Measurements from ENCODE around the gene POLR3H.

Gene POLR3H

DNA sequence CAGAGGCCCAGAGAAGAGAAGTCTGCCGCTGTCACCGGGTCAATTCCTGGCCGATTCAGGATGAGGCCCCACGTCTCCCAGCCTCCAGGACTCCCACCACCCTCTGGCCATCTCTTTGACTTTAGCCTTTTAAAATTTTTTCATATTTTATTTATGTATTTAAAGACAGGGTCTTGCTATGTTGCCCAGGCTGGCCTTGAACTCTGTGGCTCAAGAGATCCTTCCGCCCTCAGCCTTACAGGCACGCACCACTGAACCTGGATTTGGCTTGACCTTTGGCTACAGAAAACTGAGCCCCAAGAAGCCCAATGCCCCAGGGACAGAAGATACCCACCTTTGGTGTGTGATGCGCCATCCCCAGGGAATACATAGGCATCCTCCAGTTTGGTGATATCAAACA, 3.9 kb downstream of the POLR3H start:
- DNase-seq (ENCODE audit: low spot score), result no peak
- in situ Hi-C loops (cut with MboI; ENCODE audit: low sequenced_read_pairs, unreplicated experiment), result no loop called here

DNA sequence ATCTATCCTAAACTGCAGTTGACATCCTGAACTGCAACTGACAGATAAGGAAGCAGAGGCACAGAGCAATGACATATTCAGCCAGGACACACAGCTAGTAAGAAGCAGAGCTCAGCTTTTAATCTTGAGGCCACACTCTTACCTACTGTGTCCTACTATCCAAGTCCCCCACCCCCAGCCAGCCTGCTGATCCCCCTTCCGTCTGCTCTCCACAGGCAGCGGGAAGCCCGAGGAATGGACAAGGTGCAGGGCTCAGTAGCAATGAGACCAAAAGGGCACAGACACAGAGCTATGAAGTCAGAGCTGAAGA, 4.3 kb downstream of the POLR3H start:
- TF ChIP-seq, protein P1, sequence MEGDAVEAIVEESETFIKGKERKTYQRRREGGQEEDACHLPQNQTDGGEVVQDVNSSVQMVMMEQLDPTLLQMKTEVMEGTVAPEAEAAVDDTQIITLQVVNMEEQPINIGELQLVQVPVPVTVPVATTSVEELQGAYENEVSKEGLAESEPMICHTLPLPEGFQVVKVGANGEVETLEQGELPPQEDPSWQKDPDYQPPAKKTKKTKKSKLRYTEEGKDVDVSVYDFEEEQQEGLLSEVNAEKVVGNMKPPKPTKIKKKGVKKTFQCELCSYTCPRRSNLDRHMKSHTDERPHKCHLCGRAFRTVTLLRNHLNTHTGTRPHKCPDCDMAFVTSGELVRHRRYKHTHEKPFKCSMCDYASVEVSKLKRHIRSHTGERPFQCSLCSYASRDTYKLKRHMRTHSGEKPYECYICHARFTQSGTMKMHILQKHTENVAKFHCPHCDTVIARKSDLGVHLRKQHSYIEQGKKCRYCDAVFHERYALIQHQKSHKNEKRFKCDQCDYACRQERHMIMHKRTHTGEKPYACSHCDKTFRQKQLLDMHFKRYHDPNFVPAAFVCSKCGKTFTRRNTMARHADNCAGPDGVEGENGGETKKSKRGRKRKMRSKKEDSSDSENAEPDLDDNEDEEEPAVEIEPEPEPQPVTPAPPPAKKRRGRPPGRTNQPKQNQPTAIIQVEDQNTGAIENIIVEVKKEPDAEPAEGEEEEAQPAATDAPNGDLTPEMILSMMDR (IDR thresholded peaks at IDR 0.05; ENCODE audit: borderline replicate concordance, control extremely low read depth, extremely low read depth, insufficient read depth, missing control alignments), result no peak
- in situ Hi-C loops (cut with MboI; ENCODE audit: low sequenced_read_pairs, unreplicated experiment), result no loop called here
- no peak for DNase-seq (ENCODE audit: low spot score)

More for the DNA sequence above, 3.9 kb downstream of the POLR3H start:
- TF ChIP-seq, protein P1 (IDR thresholded peaks at IDR 0.05; ENCODE audit: borderline replicate concordance, control extremely low read depth, extremely low read depth, insufficient read depth, missing control alignments), result no peak

DNA sequence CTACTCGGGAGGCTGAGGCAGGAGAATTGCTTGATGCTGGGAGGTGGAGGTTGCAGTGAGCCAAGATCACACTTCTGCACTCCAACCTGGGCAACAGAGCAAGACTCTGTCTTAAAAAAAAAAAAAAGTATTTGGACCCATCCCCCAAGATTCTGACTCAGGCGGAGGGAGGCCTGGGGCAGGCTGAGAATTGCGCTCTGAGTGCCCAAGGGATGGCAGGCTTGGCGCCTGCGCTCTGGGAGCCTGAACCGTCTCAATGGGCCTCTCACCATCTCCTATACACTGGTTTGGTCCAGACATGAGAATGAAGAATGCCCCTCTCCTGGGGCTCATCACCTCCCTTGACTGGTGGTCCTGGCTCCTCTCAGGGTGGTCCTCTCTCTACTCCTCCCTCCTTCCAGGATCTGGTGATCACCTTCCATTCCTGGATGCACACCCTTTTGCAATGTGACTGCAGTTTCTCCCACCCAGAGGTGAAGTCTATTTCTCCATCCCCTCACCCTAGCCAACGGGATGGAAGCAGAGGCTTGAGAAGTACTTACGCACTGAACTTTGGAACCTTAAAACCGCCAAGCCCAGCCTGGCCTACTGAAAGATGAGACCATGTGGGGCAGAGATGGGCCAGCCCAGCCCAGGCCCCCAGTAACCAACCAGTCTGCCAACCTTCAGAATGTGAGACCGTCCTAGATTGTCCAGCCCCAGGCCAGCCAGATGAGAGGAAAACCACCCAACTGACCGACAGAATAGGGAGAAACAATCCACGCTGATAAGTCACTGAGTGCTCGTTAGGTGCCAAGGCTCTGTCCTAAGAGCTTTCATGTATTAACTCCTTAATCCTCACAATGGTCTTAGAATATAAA, 4.9 kb downstream of the POLR3H start:
- in situ Hi-C loops (cut with MboI; ENCODE audit: low sequenced_read_pairs, unreplicated experiment), result no loop called here
- TF ChIP-seq, protein P1 (IDR thresholded peaks at IDR 0.05; ENCODE audit: borderline replicate concordance, control extremely low read depth, extremely low read depth, insufficient read depth, missing control alignments), result no peak

DNA sequence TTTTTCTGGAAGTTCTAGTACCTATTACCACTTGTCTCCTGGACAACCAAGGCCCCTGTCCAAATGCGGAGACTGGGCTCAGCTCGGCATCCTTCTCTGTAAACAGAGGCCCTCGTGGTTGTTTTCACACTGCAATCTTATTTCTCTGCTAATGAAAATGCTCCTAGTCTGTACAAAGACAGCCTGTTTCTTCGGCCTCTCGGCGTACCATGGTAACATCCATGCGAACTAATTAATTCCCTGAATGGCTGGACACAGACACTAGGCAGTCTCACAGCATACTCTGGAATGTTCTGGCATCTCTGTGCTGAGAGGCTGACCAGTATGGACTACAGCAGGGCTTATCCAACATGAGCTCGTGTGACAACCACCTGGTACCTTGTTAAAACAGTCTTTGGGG, 5.7 kb downstream of the POLR3H start:
- TF ChIP-seq, protein P1 (IDR thresholded peaks at IDR 0.05; ENCODE audit: borderline replicate concordance, control extremely low read depth, extremely low read depth, insufficient read depth, missing control alignments), result no peak
- in situ Hi-C loops (cut with MboI; ENCODE audit: low sequenced_read_pairs, unreplicated experiment), result no loop called here
- no peak for DNase-seq (ENCODE audit: low spot score)

More for the DNA sequence above, 4.9 kb downstream of the POLR3H start:
- no peak for DNase-seq (ENCODE audit: low spot score)

DNA sequence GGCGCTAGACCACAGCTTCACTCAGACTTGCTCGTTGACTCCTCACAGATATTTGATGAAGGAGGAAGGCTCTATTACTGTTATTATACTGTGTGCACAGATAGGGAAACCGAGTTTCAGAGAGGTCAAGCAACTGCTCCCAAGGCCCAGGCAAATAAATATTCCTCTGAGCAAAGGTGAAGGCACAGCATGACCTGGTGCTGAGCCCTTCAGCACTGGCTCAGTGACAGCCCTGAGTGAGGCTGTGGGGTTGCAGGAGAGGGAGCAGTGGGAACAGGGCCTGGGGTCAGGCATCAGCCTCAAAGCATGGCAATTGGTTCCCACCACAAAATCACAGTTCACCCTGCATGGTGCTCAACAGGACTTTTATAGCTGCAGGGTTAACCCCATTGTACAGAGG, 7.1 kb downstream of the POLR3H start:
- no peak for DNase-seq (ENCODE audit: low spot score)
- TF ChIP-seq, protein P1 (IDR thresholded peaks at IDR 0.05; ENCODE audit: borderline replicate concordance, control extremely low read depth, extremely low read depth, insufficient read depth, missing control alignments), result no peak
- in situ Hi-C loops (cut with MboI; ENCODE audit: low sequenced_read_pairs, unreplicated experiment), result no loop called here

DNA sequence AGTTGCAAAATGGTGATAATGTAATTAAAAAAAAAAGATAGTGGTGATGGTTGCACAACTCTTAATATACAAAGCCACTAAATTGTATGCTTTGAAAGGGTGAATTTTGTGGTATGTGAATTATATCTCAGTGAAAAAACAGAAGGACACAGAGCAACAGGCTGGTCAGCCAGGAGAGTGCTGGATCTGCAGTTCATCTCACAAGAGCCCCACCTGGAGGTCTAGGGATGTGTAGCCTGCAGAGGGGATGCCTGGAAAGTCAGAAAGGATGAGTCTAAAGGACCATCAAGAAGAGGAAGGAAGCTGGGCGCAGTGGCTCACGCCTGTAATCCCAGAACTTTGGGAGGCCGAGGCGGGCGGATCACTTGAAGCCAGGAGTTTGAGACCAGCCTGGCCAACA, 9.0 kb downstream of the POLR3H start:
- DNase-seq (ENCODE audit: low spot score), result no peak
- TF ChIP-seq, protein P1 (IDR thresholded peaks at IDR 0.05; ENCODE audit: borderline replicate concordance, control extremely low read depth, extremely low read depth, insufficient read depth, missing control alignments), result no peak
- in situ Hi-C loops (cut with MboI; ENCODE audit: low sequenced_read_pairs, unreplicated experiment), result no loop called here
